Large intestine (tissue), 3 donors: ENCODE data around the gene SGK2. TPM values are rescaled to one million over a fixed set of nuclear protein-coding genes. Genes with fewer than 3 reads are reported as not detected.

ENCODE experiments used
- DNase-seq, 2 donors: peaks; one replicate each; pipeline versions ENCODE4 v3.0.0 to v3.0.0-alpha.2; 2013
- H3K27ac ChIP-seq: one replicate; pipeline ENCODE4 v1.5.1; 2013; ENCODE audit warnings: low read length
- H3K27me3 ChIP-seq: 2 replicates; pipeline ENCODE4 v1.6.1; 2013; ENCODE audit warnings: low read length; ENCODE audit not compliant: control insufficient read depth, insufficient read depth
- H3K36me3 ChIP-seq: 2 replicates; pipeline ENCODE4 v1.6.1; 2013; ENCODE audit warnings: low read length; ENCODE audit not compliant: control insufficient read depth, insufficient read depth
- H3K4me1 ChIP-seq: one replicate; pipeline ENCODE4 v1.6.1; 2013; ENCODE audit warnings: low read length; ENCODE audit not compliant: control insufficient read depth, insufficient read depth
- H3K4me3 ChIP-seq: one replicate; pipeline ENCODE4 v1.5.1; 2013; ENCODE audit warnings: low read length
- H3K9me3 ChIP-seq: one replicate; pipeline ENCODE4 v1.6.1; 2013; ENCODE audit warnings: mild to moderate bottlenecking, low read depth, low read length, moderate library complexity; ENCODE audit not compliant: control insufficient read depth
- WGBS: methylation state at CpG from one replicate; pipeline ENCODE4 v1.1.5; 2013; ENCODE audit warnings: low lambda C conversion rate; ENCODE audit not compliant: insufficient coverage; 5-methylcytosine and 5-hydroxymethylcytosine counted together
- polyA plus RNA-seq: library from polyadenylated mRNA; unstranded; fragments of 120-200 nt; gene quantifications from one replicate; pipeline ENCODE4 v1.2.1, GENCODE V29; 2013

Gene SGK2
- polyA plus RNA-seq, 1 donor, result 21.9 TPM

- Histone ChIP-seq H3K4me1 (peaks cover 21% of the 10 kb centered on the region), H3K9me3 (no peaks in the 10 kb centered on the region), H3K27me3 (no peaks in the 10 kb centered on the region), H3K27ac (no peak overlapping the region), H3K36me3 (no peaks in the 10 kb centered on the region), H3K4me3 (no peak overlapping the region)
- DNase-seq, result no peak
- no CpG with 5 or more reads among the region's 8 CpGs for WGBS
Observed at GRCh38 chr20:43528258-43528875, 30.5 kb upstream of the SGK2 start.

- no peak overlapping the region for H3K27ac ChIP-seq
- H3K36me3 ChIP-seq, result no peaks in the 10 kb centered on the region
- peaks cover 21% of the 10 kb centered on the region for H3K4me1 ChIP-seq
- no peak for DNase-seq
- no peaks in the 10 kb centered on the region for H3K9me3 ChIP-seq
- no CpG with 5 or more reads among the region's 5 CpGs for WGBS
- H3K27me3 ChIP-seq, result no peaks in the 10 kb centered on the region
- no peak overlapping the region for H3K4me3 ChIP-seq
Observed at GRCh38 chr20:43529051-43529450, 29.8 kb upstream of the SGK2 start.

- no peaks in the 10 kb centered on the region for H3K27me3 ChIP-seq
- no peak overlapping the region for H3K4me3 ChIP-seq
- no peaks in the 10 kb centered on the region for H3K9me3 ChIP-seq
- no peak for DNase-seq
- peaks cover 21% of the 10 kb centered on the region for H3K4me1 ChIP-seq
- H3K27ac ChIP-seq, result peak overlapping the region; percentile 89
- H3K36me3 ChIP-seq, result peaks cover 2% of the 10 kb centered on the region
- WGBS, result no CpG with 5 or more reads among the region's 3 CpGs
Observed at GRCh38 chr20:43529457-43530153, 29.2 kb upstream of the SGK2 start.

GRCh38 chr20:43530321-43531090 lies 28.3 kb upstream of the SGK2 start:
- DNase-seq, result peak; percentile 95 to 98
- no CpG with 5 or more reads among the region's 14 CpGs for WGBS
- H3K27ac ChIP-seq, result peak overlapping the region; percentile 89
- no peaks in the 10 kb centered on the region for H3K27me3 ChIP-seq
- no peak overlapping the region for H3K4me3 ChIP-seq
- no peaks in the 10 kb centered on the region for H3K9me3 ChIP-seq
- H3K36me3 ChIP-seq, result peaks cover 11% of the 10 kb centered on the region
- peaks cover 21% of the 10 kb centered on the region for H3K4me1 ChIP-seq

- no peak for DNase-seq
- Histone ChIP-seq H3K9me3 (no peaks in the 10 kb centered on the region), H3K4me3 (no peak overlapping the region), H3K36me3 (peaks cover 14% of the 10 kb centered on the region), H3K4me1 (peaks cover 21% of the 10 kb centered on the region), H3K27ac (peak overlapping the region; percentile 87), H3K27me3 (no peaks in the 10 kb centered on the region)
Observed at GRCh38 chr20:43531091-43531443, 27.8 kb upstream of the SGK2 start.

- Histone ChIP-seq H3K4me1 (peaks cover 21% of the 10 kb centered on the region), H3K36me3 (peaks cover 22% of the 10 kb centered on the region), H3K9me3 (no peaks in the 10 kb centered on the region), H3K27ac (no peak overlapping the region), H3K27me3 (no peaks in the 10 kb centered on the region), H3K4me3 (no peak overlapping the region)
- no CpG with 5 or more reads among the region's 9 CpGs for WGBS
- DNase-seq, result no peak
Observed at GRCh38 chr20:43532416-43533055, 26.3 kb upstream of the SGK2 start.

GRCh38 chr20:43533060-43533459 lies 25.8 kb upstream of the SGK2 start:
- Histone ChIP-seq H3K4me3 (no peak overlapping the region), H3K9me3 (no peaks in the 10 kb centered on the region), H3K27ac (no peak overlapping the region), H3K4me1 (peaks cover 21% of the 10 kb centered on the region), H3K27me3 (no peaks in the 10 kb centered on the region), H3K36me3 (peaks cover 22% of the 10 kb centered on the region)
- no peak for DNase-seq

GRCh38 chr20:43534016-43534415 lies 24.8 kb upstream of the SGK2 start:
- Histone ChIP-seq H3K36me3 (peaks cover 26% of the 10 kb centered on the region), H3K27me3 (no peaks in the 10 kb centered on the region), H3K4me1 (peaks cover 21% of the 10 kb centered on the region), H3K4me3 (no peak overlapping the region), H3K27ac (no peak overlapping the region), H3K9me3 (no peaks in the 10 kb centered on the region)
- WGBS, result no CpG with 5 or more reads among the region's 7 CpGs
- DNase-seq, result no peak

GRCh38 chr20:43534791-43535350 lies 24.0 kb upstream of the SGK2 start:
- H3K36me3 ChIP-seq, result peaks cover 29% of the 10 kb centered on the region
- H3K4me3 ChIP-seq, result no peak overlapping the region
- H3K9me3 ChIP-seq, result no peaks in the 10 kb centered on the region
- no peak for DNase-seq
- H3K27me3 ChIP-seq, result no peaks in the 10 kb centered on the region
- WGBS, result no CpG with 5 or more reads among the region's 8 CpGs
- H3K27ac ChIP-seq, result no peak overlapping the region
- peaks cover 21% of the 10 kb centered on the region for H3K4me1 ChIP-seq

GRCh38 chr20:43535370-43536004 lies 23.3 kb upstream of the SGK2 start:
- H3K27me3 ChIP-seq, result no peaks in the 10 kb centered on the region
- H3K4me3 ChIP-seq, result no peak overlapping the region
- no CpG with 5 or more reads among the region's 7 CpGs for WGBS
- peaks cover 15% of the 10 kb centered on the region for H3K4me1 ChIP-seq
- no peaks in the 10 kb centered on the region for H3K9me3 ChIP-seq
- DNase-seq, result no peak
- peaks cover 35% of the 10 kb centered on the region for H3K36me3 ChIP-seq
- H3K27ac ChIP-seq, result no peak overlapping the region
